ENCODE data around the gene DAB1.

- no peak for TF ChIP-seq PHF8 (conservative IDR thresholded peaks at IDR 0.05; ENCODE audit: low read depth, low read length)
- TF ChIP-seq EZH2 (IDR thresholded peaks at IDR 0.05; ENCODE audit: low read depth, low read length, severe bottlenecking) = no peak
- no peak for TF ChIP-seq CTCF (IDR thresholded peaks at IDR 0.05; ENCODE audit: control extremely low read depth in 1 of 3, insufficient read depth in 1 of 3, low read depth in 1 of 3, low read length in 3 of 3)
- TF ChIP-seq CBX5 (IDR thresholded peaks at IDR 0.05; ENCODE audit: low read depth, low read length) = no peak
- no peak for TF ChIP-seq CREB1 (IDR thresholded peaks at IDR 0.05)
- no peak for TF ChIP-seq KDM1A (IDR thresholded peaks at IDR 0.05; ENCODE audit: borderline replicate concordance, low read length)
- TF ChIP-seq BACH1 (IDR thresholded peaks at IDR 0.05; ENCODE audit: low read length) = no peak
- TF ChIP-seq HDAC2 (IDR thresholded peaks at IDR 0.05; ENCODE audit: borderline replicate concordance in 1 of 2, low read depth in 2 of 2, low read length in 2 of 2) = no peak
- no peak for TF ChIP-seq POLR2A (IDR thresholded peaks at IDR 0.05; ENCODE audit: control extremely low read depth in 1 of 2, low read depth in 2 of 2, low read length in 2 of 2)
- TF ChIP-seq SIX5 (IDR thresholded peaks at IDR 0.05; ENCODE audit: low read depth, low read length) = no peak
- TF ChIP-seq HDAC6 (IDR thresholded peaks at IDR 0.05; ENCODE audit: low read depth, low read length) = no peak
- TF ChIP-seq POLR2AphosphoS5 (IDR thresholded peaks at IDR 0.05; ENCODE audit: low read depth, low read length) = no peak
- TF ChIP-seq MAFK (IDR thresholded peaks at IDR 0.05; ENCODE audit: low read depth, low read length) = no peak
Observed at GRCh38 chr1:56968878-56969495, 454.9 kb downstream of the DAB1 start.

Measured in H1 (cell line).